ENCODE results near the gene XRN1.

XRN1 gene

DNA sequence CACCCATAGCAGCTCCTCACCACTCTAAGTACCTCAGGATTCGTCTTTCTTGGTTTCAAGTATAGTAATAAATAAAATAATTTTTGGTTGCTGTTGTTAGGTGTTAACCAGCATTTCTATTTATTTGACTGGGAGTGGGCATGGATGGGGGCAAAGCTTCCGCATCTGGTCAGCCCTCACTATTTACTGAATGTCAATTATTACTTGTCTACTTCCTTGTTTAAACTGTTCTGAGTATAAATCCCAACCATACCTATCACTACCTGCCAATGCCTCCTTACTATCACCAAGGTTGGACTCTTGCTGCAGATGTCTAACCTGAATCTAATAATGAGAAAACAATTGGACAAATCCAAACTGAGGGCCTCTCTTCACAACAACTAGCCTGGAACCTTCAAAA, 180.6 kb downstream of the XRN1 start:
- no peak for DNase-seq

DNA sequence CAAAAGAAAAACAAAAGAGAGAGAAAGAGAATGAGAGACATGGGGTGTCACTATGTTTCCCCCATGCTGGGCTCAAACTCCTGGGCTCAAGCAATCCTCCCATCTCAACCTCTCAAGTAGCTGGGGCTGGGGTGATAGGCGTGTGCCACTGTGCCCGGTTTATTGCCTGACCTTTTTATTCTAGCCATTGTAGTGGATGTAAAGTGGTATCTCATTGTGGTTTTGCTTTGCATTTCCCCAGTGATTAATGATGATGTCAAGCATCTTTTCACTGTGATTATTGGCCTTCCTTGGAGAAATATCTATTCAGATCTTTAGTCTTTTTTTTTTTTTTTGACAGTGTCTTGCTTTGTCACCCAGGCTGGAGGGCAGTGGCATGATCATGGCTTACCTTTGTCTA, 184.7 kb downstream of the XRN1 start:
- no peak for DNase-seq

DNA sequence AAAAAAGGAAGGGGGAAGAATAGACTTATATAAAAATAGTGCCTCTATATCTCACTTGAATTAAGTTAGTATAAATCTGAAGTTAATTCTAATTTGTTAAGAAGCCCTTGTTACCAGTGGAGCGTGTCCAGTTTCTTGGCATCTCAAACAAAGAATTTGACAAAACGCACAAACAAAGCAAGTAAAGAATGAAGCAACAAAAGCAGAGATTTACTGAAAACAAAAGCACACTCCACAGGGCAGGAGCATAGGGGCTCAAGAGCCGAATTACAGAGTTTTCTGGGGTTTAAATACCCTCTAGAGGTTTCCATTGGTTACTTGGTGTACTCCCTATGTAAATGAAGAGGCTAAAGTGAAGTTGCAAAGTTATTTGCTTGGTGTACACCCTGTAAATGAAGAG, 188.5 kb downstream of the XRN1 start:
- no peak for DNase-seq

DNA sequence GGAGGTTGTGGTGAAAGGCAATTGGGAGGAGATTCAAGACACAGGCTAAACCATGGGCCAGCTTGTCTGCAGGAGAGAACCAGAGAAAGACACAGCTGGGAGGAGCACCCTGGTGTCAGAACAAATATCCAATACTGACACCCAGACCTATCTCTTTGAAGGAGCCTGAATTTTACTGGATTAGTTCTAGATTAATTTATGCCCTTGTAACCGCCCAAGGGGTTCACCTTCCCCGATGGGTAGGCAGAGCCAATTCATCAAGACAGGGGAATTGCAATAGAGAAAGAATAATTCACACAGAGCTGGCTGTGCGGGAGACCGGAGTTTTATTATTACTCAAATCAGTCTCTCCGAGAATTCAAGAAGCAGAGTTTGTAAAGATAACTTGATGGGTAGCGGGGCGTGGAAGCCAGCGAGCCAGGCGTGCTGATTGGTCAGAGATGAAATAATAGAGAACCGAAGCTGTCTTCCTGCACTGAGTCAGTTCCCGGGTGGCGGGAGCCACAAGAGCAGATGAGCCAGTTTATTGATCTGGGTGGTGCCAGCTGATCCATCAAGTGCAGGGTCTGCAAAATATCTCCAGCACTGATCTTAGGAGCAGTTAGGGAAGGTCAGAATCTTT, 191.0 kb downstream of the XRN1 start:
- DNase-seq: no peak

Measured in CD4-positive, alpha-beta T cell treated with Interleukin-1 beta for 1 hour (primary cell).